Myocyte (in vitro differentiated cells): Measurements from ENCODE around the gene SFXN4. TPM values are rescaled to one million over a fixed set of nuclear protein-coding genes. Genes with fewer than 3 reads are reported as not detected.
"Not testable (repeated sequence)": the region's sequence is repeated elsewhere in the genome, so short reads cannot be mapped to it uniquely, and the experiment has no call there.

Experiments used
- DNase-seq: peaks from one replicate; pipeline ENCODE4 v3.0.0-alpha.2; 2012; ENCODE audit warnings: low read depth
- total RNA-seq: library from RNA; depleted of rRNA; stranded (reverse); fragments of >200 nt; gene quantifications from 2 replicates; pipeline ENCODE4 v1.2.3, GENCODE V29; 2014

SFXN4 gene
- total RNA-seq, 1 donor from 2014 or later: 33.2 TPM

DNA sequence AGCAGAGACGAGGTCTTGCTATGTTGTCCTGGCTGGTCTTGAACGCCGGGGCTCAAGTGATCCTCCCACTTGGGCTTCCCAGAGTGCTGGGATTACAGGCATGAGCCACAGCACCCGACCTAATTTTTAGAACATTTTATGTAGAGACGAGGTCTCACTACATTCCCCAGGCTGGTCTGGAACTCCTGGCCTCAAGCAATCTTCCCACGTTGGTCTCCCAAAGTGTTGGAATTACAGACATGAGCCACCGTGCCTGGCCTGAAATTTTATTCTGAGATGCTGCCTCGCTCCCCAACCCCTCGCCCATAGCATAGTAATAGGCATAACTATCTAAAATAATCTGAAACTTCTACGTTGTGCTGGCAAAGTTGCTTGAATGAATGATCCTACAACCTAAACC is 21.9 kb downstream of the SFXN4 start:
- no peak for DNase-seq

DNA sequence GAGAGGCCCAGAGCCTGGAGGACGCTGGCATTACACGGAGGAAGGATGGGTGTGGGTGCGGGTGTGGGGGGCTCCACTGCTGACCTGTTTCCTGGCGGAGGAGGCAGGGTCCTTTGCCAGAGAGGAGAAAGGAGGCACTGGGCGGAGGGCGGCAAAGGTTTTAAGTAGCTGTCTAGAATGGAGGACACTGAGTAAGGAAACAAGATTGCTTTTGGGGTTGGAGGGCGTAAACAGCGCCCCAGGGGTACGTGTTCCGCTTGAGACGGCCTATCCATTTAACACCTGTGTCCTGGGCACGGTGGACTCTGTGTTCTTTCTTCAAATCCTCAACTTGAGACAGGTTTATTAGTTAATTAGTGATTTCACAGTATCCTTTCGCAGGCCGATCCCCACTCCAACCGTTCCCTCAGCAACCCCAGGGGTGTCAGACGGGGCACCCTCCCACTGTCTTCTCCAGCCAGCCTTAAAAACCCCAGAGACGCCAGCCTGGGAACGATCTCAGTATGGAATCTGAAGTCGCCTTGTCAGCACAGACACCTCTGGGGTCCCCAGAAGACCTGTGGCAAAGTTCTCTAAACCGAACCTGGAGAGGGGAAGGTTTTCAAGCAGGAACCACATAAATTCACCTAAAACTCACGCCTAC is 24.8 kb downstream of the SFXN4 start:
- DNase-seq: no peak

DNA sequence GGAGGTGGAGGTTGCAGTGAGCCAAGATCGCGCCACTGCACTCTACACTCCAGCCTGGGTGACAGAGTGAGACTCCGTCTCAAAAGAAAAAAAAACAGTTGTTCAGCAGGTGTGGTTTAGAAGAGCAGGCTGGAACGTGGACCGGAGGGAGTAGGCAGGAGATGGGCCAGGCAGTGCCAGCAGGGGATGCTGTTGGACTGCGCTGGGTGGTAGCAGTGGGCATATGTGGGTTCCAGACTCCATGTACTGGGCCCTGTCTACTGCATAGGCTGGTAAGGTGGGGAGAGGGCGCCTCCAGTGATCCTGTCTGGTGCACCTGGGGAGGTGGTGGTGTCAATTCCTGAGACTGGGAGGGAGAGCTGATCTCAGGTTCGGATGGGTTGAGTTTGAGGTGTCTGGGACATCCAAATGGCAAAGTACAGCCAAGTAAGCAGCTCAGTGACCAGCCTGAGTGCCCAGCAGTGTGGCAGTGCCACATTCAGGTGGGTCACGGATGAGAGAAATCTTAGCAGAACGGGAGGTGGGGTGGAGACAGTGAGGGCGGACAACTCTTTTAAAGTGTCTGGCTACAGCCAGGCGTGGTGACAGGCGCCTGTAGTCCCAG is 25.9 kb downstream of the SFXN4 start:
- DNase-seq: peak; percentile 20

DNA sequence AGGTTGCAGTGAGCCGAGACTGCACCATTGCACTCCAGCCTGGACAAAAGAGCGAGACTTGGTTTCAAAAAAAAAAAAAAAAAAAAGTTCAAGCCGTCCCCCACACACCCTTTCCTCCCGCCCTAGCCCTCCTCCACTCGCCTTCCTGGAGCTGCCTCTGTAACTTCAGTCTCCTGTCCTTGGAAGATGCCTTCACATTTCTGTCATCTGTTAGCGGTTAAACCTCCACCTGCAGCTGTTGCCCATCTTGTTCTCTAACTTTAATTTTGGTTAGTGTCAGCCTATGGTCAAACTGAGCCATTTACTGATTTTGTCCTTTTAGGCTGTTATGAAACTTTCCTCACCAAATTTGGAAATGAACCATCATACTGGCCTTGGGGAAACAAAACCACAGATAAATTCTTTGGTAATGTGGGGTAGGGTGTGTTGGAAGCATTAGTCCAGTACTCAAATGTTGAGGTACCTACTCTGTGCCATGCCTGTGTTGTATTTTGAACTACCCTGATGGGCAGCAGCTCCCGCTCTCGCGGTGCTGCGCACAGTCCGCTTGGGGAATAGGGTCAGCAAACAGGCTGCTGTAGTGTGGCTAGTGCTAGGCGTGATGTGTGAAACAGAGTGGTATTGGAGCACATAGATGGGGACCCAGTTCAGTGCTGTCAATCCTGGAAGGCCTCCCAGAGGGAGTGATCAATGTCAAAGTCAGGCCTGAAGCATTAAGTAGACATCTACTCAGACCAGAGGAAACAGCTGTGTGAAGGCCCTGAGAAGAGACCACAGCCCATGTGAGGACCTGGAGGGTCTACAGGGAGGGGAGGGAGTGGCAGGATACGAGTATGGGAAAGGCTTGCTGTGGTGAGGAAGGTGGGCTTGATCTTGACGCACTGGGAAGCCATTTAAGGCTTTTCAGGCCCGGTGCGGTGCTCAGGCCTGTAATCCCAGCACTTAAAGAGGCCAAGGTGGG is 26.9 kb downstream of the SFXN4 start:
- peak; percentile 34 for DNase-seq

GRCh38 chr10:119137878-119138277 is 27.6 kb downstream of the SFXN4 start:
- DNase-seq: not testable (repeated sequence)

- DNase-seq: no peak
Measured at GRCh38 chr10:119136084-119136483, 29.4 kb downstream of the SFXN4 start.

DNA sequence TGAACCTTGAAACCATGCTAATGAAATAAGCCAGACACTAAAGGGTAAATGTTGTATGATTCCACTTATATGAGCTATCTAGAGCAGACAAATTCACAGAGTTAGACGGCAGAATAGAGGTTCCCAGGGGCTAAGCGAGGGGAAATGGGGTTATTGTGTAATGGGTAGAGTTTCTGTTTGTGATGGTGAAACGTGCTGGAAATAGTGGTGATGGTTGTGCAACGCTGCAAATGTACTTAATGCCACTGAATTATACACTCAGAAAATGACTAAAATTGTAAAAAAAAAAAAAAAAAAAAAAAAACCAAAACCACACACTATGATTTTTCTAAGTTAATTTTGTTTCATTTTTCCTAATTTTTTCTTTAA is 30.0 kb downstream of the SFXN4 start:
- no peak for DNase-seq

DNA sequence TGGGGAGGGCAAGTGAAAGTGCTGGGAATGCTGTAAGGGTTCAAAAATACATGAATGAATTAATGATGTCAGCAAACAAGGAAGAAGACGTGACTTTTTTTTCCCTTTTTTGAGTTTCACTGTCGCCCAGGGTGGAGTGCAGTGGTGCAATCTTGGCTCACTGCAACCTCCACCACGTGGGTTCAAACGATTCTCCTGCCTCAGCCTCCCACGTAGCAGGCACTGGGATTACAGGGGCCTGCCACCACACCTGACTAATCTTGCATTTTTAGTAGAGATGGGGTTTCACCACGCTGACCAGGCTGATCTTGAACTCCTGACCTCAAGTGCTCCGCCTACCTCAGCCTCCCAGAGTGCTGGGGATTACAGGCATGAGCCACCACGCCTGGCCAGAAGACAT is 31.6 kb downstream of the SFXN4 start:
- DNase-seq: no peak

- no peak for DNase-seq
Measured at GRCh38 chr10:119132521-119133345, 32.8 kb downstream of the SFXN4 start.

GRCh38 chr10:119131512-119132240 is 33.8 kb downstream of the SFXN4 start:
- DNase-seq: peak; percentile 37

DNA sequence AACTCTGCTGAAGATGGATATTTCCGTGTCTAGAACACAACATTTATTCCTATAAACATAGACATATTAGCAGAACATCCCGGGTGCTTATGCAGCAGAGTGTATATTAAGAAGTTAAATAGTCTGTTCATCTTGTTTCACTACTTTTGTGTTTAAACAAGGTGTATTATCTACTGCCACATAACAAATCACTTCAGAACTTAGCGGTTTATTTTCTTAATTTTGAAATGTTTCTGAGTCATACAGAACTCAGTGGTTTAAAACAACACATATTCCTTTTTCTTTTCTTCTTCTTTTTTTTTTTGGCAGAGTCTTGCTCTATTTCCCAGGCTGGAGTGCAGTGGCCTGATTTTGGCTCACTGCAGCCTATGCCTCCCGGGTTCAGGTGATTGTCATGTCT is 35.8 kb downstream of the SFXN4 start:
- DNase-seq: no peak

DNA sequence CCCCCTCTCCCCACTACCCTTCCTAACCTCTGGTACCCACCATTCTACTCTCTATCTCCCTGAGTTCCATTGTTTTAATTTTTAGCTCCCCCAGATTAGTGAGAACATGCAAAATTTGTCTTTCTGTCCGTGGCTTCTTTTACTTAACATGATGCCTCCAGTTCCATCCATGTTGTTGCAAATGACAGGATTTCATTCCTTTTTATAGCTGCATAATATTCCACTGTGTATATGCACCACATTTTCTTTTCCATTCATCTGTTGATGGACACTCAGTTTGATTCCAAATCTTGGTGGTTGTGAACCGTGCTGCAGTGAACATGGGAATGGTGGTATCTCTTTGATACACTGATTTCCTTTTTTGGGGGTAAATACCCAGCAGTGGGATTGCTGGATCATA is 39.6 kb downstream of the SFXN4 start:
- DNase-seq: no peak

DNA sequence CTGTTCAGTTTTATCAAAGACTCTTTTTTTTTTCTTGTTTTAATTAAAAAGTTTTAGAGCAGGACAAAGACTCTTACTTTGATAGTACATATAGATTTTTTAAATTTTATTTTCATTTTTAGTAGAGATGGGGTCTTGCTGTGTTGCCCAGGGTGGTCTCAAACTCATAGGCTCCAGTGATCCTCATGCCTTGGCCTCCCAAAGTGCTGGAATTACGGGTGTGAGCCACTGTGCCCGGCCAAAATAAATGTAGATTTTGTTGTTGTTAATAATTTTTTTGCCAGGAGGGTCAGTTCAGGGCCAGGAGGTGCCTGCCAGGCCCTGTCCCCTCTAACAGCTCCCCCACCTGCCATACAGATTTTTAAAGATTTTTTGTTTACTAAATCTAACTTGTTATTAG is 44.6 kb downstream of the SFXN4 start:
- DNase-seq: no peak

DNA sequence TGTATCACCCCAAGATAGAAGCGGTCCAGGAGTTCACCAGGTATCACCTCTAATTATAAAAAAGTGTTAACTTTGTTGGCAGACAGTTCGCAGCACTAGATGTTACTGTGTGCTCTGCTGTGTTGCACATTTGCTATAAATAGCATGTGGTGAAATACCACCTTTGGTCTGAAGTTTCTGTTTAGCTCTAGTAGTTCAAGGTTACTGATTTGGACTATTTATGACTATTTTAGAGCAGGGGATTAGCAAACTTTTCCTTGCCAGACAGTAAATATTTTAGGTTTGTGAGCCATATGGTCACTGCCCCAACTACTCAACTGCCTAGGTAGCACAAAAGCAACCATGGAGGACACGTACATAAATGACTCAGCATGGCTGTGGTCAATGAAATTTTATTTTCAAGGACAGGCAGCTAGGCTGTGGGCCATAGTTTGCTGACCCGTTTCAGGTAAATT is 45.1 kb downstream of the SFXN4 start:
- peak; percentile 45 for DNase-seq

DNA sequence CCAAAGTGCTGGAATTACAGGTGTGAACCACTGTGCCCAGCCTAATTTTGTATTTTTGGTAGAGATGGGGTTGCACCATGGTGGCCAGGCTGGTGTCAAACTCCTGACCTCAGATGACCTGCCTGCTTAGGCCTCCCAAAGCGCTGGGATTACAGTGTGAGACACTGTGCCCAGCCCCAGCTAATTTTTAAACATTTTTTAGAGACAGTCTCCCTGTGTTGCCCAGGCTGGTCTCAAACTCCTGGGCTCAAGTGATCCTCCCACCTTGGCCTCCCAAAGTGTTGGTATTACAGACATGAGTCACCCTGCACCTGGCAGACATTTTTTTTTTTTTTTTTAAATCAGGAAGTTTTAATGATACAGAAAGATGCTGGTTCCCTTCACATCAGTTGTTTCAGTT is 46.1 kb downstream of the SFXN4 start:
- DNase-seq: no peak

DNA sequence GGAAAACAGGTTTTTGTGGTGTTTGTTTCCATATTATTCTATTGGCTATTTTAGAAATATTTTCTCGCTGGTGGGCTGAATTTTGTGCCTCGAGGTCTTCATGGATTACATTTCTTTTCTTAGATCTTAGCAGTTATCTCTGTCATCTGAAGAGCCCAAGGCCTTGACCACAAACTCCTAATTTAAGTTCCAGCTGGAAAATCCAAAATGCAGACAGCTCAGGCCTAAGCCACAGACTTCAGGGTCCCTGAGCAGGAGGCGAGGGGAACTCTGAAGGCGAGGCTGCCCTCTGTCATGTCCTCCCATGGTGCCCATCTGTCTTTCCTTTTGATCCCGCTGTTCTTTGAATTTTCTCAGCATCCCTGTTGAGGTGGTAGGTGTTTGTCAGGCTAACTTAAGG is 47.3 kb downstream of the SFXN4 start:
- peak; percentile 79 for DNase-seq

DNA sequence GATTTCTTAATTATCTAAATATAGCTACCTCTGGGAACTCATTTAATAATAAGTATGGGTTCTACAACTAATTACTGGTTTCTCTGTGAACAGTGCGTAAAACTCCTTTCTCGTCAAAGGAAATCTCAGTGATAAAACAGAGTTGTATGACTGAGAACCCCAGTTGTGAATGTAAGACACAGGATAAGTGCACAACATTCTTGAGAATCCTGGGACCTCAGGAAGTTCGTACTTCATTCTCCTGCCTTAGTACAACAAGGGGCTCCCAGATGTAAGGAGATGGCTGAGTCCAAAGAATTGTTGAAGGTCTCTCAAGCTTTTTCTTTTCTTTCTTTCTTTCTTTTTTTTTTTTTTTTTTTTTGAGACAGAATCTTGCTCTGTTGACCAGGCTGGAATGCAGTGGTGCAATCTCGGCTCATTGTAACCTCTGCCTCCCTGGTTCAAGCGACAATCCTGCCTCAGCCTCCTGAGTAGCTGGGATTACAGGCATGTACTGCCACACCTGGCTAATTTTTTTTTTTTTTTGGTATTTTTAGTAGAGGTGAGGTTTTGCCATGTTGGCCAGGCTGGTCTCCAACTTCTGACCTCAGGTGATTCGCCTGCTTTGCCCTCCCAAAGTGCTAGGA is 49.1 kb downstream of the SFXN4 start:
- no peak for DNase-seq

DNA sequence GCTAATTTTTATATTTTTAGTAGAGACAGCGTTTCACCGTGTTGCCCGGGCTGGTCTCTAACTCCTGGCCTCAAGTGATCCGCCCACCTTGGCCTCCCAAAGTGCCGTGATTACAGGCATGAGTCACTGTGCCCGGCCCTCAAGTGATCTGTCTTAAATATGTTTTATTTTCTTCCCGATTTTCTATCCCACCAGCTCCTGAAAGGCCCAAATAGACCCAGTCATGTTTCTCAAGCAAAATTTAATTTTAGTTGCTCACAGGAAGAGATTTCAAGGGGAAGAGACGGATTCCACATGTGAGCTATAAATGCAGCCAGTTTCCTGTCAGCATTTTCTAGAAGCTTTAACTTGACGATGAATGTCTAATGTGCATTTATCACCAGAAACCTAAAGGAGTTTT is 49.6 kb downstream of the SFXN4 start:
- DNase-seq: no peak

DNA sequence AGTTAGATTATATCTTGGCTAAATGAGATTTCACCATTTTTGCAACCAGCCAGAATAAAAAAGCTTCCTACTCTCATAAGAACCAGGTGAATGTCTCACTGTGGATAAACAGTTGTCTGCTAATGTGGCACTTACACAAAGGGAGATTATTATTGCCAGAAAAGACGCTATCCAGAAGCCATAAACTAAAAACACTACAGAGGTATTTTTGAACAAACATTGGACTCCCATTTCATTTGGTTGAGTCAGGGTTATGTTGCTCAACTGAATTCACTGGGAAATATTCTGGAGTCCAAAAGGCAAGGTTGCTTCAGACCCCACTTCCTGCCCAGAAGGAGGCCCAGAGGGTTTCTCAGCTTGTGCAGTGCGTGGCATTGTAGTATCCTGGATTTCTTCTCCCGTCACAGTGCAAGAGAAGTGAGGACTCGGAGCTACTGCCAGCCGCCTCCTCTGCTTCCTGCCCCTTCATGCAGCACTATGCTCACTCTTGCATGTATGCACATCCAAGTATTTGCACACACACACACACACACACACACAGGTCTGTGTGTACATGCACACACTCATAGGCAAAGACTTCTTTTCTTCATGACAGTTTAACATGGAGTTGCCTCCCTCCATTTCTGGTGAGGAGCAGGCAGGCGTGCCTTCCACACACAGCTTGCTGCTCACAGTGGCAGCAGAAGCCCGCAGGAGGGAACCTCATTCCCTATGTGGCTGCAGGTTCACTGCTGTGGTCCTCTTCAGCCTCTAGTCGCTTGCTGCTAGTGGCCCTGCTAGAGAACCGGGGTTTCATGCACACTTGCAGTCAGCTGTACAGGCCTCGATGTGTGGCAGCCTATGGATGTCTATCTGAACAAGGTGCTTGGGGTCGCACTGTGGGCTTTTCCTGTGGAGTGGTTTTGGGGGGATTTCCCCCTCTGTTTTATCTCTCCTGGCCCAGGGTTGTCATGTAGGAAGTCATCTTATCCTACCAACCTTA is 51.5 kb downstream of the SFXN4 start:
- no peak for DNase-seq
